GM19397 (cell line): ENCODE measurements around the gene MYL5.
"Not testable (repeated sequence)": the region's sequence is repeated elsewhere in the genome, so short reads cannot be mapped to it uniquely, and the experiment has no call there.

Experiments used
- ATAC-seq: cut with Tn5 transposase; IDR thresholded peaks from one replicate; pipeline ENCODE4 v1.9.1; 2021; ENCODE audit warnings: mild to moderate bottlenecking, moderate library complexity; ENCODE audit not compliant: unreplicated experiment

MYL5 gene

DNA sequence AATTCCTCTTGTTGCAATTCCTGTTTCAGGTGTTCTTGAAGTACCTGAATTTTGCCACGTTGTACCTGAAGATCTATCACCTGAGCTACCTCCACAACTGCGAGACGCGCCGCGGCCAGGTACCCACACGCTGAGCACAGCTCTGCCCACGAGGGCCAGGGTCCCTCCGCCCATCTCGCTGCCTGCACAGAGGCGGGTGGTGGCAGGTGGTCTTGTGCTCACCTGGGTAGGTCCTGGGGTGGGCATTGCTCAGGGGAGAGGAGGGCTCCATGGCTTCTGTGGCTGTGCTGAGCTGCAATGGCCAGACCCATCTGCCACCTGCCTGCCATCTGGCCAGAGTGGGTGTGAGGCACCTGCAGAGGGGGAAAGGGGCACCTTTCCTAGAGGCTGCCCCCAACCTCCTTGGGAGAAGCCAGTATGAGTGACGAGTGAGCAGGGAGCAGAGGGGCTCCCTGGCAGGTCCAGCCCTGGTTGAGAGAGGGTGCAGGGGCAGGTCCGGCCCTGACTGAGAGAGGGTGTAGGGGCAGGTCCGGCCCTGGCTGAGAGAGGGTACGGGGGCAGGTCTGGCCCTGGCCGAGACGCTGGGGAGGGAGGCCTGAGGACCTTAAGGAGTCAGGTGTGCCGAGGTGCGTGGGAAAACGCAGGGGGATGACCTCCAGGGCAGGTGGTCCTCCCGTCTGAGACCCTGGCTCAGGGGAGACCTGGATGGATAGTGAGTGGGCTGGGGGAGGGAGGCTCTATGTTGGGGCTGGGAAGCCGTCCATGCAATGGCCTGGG, 38.3 kb upstream of the MYL5 start:
- ATAC-seq, result no peak

DNA sequence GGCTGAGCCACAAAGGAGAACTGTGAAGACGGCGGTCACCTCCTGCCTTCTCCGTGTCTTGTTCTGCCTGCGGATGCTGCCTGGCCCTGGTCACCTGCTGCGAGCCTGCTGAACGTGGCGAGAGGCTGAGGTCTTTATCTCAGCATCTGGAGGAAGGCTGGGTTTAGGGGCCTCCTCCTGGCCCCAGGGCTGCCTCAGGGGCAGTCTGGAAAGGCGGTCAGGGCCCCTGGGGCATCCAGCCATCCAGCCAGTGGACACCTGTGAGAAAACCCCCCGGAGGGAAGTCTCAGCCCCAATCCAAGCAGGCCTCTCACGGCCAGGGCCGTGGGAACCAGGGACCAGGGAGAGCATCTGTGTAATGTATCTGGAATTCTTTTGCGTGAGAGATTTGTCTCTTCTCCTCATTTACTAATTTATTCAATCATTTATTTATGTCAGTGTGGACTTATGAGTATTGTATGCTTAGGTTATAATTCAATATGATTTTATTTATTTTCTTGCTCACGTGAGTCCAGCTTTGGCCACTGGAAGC, 37.6 kb upstream of the MYL5 start:
- no peak for ATAC-seq

DNA sequence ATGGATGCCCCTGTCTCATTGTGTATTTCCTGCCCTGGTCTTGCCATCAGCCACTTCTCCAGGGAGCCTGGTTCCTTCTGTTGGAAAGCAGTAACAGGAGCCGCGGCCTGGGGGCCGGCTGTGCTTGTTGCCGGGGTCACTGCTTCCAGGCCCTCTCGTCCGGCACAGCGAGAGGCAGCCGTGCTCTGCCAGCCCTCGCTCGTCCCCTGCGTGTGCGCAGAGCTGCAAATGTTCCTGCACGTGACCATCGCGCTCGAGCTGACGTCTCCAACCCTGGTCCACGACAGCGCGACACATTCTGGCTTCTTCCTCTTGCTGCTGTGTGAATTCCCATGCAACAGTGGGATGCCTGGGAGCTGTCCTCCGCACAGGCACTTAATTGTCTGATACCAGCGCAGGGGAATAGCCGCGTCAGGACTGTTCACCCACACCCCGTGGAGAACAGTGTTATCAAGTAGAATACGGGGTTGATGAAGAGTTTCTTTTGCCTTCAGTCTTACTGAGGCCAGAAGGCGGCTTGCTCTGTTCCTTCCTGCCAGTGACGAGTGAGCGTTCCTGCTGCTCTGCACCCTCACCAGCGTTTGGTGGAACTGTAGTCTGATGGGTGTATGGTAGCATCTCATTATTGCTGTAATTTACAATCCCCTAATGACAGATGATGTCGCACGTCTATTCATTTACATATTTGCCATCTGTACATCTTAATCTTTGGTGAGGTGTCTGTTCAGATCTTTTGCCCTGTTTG, 36.6 kb upstream of the MYL5 start:
- ATAC-seq, result no peak

DNA sequence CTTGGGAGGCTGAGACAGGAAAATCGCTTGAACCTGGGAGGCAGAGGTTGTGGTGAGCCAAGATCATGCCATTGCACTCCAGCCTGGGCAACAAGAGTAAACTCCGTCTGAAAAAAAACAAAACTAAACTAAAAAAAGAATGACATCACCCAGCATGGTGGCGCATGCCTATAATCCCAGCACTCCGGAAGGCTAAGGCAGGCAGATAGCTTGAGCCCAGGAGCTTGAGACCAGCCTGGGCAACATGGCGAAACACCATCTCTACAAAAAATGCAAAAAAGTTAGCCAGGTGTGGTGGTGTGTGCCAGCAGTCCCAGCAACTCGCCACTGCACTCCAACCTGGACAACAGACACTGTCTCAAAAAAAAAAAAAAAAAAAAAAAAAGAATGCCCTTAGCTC, 32.0 kb upstream of the MYL5 start:
- not testable (repeated sequence) for ATAC-seq

- ATAC-seq, result no peak
Measured at GRCh38 chr4:646460-646859, 27.9 kb upstream of the MYL5 start.

DNA sequence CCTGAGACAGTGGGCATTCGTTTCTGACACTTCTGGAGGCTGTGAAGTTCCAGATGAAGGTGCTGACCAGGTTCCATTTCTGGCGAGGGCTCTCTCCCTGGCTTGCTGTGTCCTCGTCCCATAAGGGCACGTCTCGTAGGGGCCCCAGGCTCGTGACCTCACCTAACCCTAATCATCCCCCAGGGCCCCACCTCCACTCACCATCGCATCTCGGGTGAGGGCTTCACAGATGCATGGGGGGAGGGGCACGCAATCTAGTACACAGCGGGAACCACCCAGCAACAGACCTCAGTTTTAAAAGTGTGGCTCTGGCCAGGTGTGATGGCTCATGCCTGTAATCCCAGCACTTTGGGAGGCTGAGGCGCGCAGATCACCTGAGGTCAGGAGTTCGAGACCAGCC, 26.9 kb upstream of the MYL5 start:
- no peak for ATAC-seq

- ATAC-seq, result no peak
Measured at GRCh38 chr4:648579-649292, 25.6 kb upstream of the MYL5 start.

DNA sequence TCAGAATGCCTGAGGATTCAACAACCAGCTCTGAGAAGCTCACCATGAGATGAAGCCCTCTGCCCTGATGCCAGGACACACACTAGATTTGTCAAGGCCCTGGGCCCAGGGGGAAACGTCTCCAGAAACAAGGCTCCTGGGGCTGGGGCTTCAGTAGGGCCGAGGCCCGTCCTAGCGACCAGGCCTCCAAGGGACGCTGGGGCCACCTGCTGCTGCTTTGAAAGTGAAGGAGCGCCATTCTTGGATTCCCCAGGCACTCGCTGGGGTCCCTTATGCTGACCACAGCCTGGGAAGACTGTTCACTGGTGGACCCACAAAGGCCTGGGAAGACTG, 25.1 kb upstream of the MYL5 start:
- ATAC-seq, result no peak

DNA sequence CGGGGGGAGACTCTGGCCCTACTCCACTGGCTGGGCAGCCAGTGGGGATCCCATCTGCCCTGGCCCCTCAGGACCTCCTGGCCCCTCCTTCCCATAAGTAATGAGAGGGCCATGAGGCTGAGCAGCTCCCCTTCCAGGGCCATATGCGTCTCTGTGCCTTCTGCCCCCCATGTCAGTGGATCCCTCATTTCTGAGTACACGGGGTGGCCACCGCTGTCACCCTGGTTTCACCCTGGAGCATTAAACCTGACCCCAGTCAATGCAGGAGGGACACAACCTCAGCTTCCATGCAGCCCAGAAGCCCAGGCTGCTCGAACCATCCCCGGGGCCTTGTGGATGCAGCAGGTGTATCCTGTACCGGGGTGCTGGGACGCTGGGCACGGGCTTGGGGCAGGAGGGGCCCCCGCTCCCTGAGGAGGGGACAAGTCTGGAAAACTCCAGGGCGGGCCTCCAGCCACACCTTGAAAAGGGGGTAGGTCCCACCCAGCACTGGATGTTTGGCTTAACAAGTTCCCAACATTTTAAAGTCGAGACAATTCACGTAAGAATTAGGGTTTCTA, 24.5 kb upstream of the MYL5 start:
- no peak for ATAC-seq

GRCh38 chr4:650461-650860, 23.9 kb upstream of the MYL5 start:
- no peak for ATAC-seq

- no peak for ATAC-seq
Measured at GRCh38 chr4:650951-651883, 23.1 kb upstream of the MYL5 start.

- no peak for ATAC-seq
Measured at GRCh38 chr4:651884-652642, 22.3 kb upstream of the MYL5 start.

DNA sequence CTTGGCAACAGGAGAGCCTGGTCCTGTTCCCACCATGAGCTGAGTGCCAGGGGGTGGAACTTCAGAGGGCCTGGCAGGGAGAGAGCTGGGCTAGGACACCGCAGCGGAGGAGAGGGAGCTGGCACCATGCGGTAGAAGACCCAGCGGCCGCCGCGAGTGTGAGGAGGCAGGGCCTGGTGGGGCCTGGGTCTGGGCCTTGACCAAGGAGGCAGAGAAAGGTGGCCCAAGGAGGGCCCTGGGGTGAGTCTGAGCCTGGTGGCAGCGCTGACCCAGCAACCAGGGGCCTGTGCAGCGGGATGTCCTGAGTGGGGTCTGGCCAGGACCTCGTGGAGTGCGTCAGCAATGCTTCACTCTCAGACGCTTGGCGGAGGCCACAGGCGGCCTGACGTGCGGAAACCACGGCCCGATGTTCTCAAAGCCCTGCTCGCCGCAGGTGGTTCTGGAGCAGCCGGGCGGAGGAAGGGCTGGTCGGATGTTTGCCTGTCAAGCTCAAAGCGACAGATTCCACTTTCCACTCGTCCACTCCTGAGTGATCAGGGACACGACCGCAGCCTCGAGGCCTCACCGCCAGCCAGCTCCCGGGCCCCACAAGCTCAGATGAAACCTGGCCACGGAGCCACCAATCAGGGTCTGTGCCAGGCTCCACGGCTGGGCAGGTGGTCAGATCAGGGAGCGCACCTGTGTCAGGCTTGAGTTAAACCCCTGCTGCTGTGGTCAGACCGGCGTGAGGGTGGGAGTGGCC, 21.1 kb upstream of the MYL5 start:
- no peak for ATAC-seq

DNA sequence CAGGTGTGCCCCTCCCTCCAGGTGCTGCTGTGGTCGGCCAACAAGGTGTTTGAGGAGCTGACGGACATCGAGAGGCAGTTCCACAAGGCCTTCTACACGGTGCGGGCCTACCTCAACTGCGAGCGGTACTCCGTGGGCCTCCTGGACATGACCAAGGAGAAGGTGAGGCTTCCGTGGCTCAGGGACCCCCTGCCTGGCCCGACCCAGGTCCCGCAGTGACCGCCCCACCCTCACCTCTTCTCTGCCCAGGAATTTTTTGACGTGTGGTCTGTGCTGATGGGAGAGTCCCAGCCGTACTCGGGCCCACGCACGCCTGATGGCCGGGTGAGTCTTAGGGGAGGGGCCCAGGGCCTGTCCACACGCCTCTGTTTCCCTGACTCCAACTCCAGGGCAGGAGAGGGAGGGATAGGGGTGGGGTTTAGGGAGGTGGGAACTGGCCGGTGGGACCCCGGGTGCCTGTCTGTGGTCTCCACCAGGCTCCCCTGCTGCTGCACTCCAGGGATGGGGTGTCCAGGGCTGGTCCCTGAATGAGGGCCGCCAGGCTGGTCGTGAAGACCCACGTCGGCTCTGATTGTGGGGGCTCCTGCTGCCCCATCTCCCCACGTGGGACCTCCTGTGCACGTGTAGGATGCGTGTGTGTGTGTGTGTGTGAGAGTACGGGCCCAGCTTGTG, 20.4 kb upstream of the MYL5 start:
- ATAC-seq, result no peak

- ATAC-seq, result no peak
Measured at GRCh38 chr4:654503-654845, 19.9 kb upstream of the MYL5 start.

DNA sequence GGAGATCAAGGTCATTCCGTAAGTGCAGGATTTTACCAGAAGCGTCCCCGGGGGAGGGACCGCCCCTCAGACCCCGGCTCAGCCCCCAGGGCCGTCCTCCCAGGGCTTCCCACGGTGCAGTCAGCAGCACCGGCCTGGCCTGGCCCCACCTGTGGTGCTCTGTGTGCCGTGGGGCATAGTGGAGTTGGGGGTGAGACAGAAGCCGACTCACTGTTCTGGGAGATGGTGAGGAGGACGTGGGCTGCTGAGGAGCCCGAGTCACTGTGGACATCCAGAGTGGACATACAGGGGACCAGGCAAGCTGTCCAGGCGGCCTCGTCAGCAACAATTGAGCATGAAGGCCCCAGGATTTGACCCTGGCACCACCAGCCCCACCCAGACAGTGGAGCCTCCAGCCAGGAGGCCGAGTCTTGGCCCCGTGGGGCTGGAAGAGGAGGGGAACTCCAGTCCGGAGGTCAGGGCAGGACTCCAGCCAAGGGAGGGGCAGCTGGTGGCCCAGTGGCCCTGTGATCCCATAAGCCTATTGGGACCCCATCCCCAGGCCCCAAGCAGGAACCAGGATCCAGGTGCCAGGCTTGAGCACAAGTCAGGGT, 19.4 kb upstream of the MYL5 start:
- no peak for ATAC-seq

- no peak for ATAC-seq
Measured at GRCh38 chr4:655464-656151, 18.7 kb upstream of the MYL5 start.
